ENCODE results near the gene RAB11FIP4. TPM values are rescaled to one million over a fixed set of nuclear protein-coding genes. Genes with fewer than 3 reads are reported as not detected.

RAB11FIP4 gene
- total RNA-seq, 1 experiment from 2014 or later, result 10.8 TPM

GRCh38 chr17:31585280-31585630, 193.8 kb downstream of the RAB11FIP4 start:
- in situ Hi-C loops (cut with HindIII; ENCODE audit: low pct_unique_long_range_greater_than_20kb, low sequenced_read_pairs) (no loop called here), intact Hi-C loops (cut with micrococcal nuclease; ENCODE audit: unreplicated experiment) (no loop called here)
- Histone ChIP-seq H3K27me3 (ENCODE audit: control insufficient read depth, insufficient read depth, low read length) (no peaks in the 10 kb centered on the region), H3K4me1 (ENCODE audit: control insufficient read depth, insufficient read depth, low read length) (peaks cover 27% of the 10 kb centered on the region), H3K36me3 (ENCODE audit: control insufficient read depth, insufficient read depth, low read length) (no peaks in the 10 kb centered on the region), H3K9me3 (ENCODE audit: control insufficient read depth, insufficient read depth, low read depth, low read length) (no peaks in the 10 kb centered on the region), H3K27ac (ENCODE audit: low read length) (no peak overlapping the region), H3K4me3 (ENCODE audit: low read depth in 2 of 2, low read length in 2 of 2) (no peak overlapping the region)
- ChIA-PET POLR2A (no interaction called here), CTCF (no interaction called here)
- TF ChIP-seq REST (IDR thresholded peaks at IDR 0.05; ENCODE audit: insufficient read depth in 1 of 2, low read depth in 2 of 2, low read length in 1 of 2) (no peak), CTCF (IDR thresholded peaks at IDR 0.05) (no peak), TCF7L2 (IDR thresholded peaks at IDR 0.05; ENCODE audit: low read depth, low read length) (no peak), POLR2AphosphoS5 (IDR thresholded peaks at IDR 0.05; ENCODE audit: low read depth, low read length) (no peak), SIN3A (IDR thresholded peaks at IDR 0.05; ENCODE audit: borderline replicate concordance, insufficient read depth, low read depth, low read length) (no peak)
- BruUV-seq (replicated peaks), result no TSS peak
- DNase-seq (ENCODE audit: low read depth, low spot score), result no peak
- ATAC-seq, result no peak

- in situ Hi-C loops (cut with HindIII; ENCODE audit: low pct_unique_long_range_greater_than_20kb, low sequenced_read_pairs), result no loop called here
- CTCF ChIA-PET, result no interaction called here
- no TSS peak for BruUV-seq (replicated peaks)
Measured at GRCh38 chr17:31586946-31587345, 195.5 kb downstream of the RAB11FIP4 start.

More at GRCh38 chr17:31586946-31587345, 195.5 kb downstream of the RAB11FIP4 start:
- Histone ChIP-seq H3K4me1 (ENCODE audit: control insufficient read depth, insufficient read depth, low read length) (peaks cover 10% of the 10 kb centered on the region), H3K27ac (ENCODE audit: low read length) (peak overlapping the region; percentile 44; the same call in 1 of the 2 replicates), H3K4me3 (ENCODE audit: low read depth in 2 of 2, low read length in 2 of 2) (no peak overlapping the region), H3K9me3 (ENCODE audit: control insufficient read depth, insufficient read depth, low read depth, low read length) (no peaks in the 10 kb centered on the region), H3K27me3 (ENCODE audit: control insufficient read depth, insufficient read depth, low read length) (no peaks in the 10 kb centered on the region), H3K36me3 (ENCODE audit: control insufficient read depth, insufficient read depth, low read length) (no peaks in the 10 kb centered on the region)
- POLR2A ChIA-PET, result no interaction called here
- DNase-seq (ENCODE audit: low read depth, low spot score) (no peak), ATAC-seq (0 out of 2 replicates have a peak, but pooled peaks have one; percentile 8)
- intact Hi-C loops (cut with micrococcal nuclease; ENCODE audit: unreplicated experiment), result no loop called here
- no peak for TF ChIP-seq CTCF (IDR thresholded peaks at IDR 0.05)
- no peak for TF ChIP-seq SIN3A (IDR thresholded peaks at IDR 0.05; ENCODE audit: borderline replicate concordance, insufficient read depth, low read depth, low read length)
- no peak for TF ChIP-seq POLR2AphosphoS5 (IDR thresholded peaks at IDR 0.05; ENCODE audit: low read depth, low read length)
- TF ChIP-seq TCF7L2 (IDR thresholded peaks at IDR 0.05; ENCODE audit: low read depth, low read length), result no peak
- TF ChIP-seq REST (IDR thresholded peaks at IDR 0.05; ENCODE audit: insufficient read depth in 1 of 2, low read depth in 2 of 2, low read length in 1 of 2), result no peak
